GM12801 (cell line): ENCODE results near the gene RIMBP2.

Experiments
- TF ChIP-seq, protein P1 (sequence below): IDR thresholded peaks from one replicate; pipeline ENCODE4 v1.5.1; 2011; ENCODE audit warnings: control low read depth; ENCODE audit not compliant: insufficient read length; ENCODE audit errors: extremely low read depth

Gene RIMBP2

DNA sequence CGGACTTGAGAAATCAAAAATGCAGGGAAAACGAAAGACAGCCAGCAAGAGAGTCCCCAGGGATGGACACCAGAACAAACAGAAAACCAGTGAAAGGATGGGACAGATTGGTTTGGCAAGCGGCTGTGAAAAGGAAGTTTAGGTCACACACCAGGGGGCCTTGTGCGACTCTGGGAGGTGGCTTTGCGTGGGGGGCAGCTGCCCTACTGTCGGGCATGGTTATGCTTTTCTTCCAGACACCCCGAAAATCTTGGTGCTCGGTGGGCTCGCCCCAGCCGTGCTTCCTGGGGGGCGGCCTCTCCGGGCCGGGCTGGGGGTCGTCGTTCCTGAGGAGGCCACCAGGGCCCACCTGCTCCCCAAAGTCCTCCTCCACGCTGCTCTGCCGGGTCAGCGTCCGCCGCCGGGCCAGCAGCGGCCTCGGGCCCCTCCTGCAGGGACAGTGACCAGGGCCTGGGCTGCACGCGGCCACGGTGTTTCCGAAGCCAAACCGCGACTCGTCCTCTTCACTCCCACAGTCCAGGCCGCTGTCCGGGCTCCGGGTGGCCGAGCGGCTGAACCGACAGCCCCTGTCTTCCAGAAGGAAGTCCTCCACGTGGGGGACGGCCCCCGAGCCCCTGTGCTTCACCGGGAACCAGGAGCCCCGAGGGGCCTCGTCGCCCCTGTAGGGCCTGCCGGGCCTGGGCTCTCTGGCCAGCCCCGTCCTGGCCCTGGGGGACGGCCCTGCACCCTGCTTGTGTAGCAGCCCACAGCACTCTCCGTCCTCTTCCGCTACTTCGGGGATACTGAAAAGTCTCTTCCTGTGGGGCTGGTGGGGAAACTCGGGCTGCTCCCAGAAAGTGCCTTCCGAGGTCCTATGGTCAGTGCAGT, 291.9 kb downstream of the RIMBP2 start:
- TF ChIP-seq, protein P1, sequence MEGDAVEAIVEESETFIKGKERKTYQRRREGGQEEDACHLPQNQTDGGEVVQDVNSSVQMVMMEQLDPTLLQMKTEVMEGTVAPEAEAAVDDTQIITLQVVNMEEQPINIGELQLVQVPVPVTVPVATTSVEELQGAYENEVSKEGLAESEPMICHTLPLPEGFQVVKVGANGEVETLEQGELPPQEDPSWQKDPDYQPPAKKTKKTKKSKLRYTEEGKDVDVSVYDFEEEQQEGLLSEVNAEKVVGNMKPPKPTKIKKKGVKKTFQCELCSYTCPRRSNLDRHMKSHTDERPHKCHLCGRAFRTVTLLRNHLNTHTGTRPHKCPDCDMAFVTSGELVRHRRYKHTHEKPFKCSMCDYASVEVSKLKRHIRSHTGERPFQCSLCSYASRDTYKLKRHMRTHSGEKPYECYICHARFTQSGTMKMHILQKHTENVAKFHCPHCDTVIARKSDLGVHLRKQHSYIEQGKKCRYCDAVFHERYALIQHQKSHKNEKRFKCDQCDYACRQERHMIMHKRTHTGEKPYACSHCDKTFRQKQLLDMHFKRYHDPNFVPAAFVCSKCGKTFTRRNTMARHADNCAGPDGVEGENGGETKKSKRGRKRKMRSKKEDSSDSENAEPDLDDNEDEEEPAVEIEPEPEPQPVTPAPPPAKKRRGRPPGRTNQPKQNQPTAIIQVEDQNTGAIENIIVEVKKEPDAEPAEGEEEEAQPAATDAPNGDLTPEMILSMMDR: no peak

GRCh38 chr12:130423136-130423535, 293.0 kb downstream of the RIMBP2 start:
- TF ChIP-seq, protein P1: no peak

DNA sequence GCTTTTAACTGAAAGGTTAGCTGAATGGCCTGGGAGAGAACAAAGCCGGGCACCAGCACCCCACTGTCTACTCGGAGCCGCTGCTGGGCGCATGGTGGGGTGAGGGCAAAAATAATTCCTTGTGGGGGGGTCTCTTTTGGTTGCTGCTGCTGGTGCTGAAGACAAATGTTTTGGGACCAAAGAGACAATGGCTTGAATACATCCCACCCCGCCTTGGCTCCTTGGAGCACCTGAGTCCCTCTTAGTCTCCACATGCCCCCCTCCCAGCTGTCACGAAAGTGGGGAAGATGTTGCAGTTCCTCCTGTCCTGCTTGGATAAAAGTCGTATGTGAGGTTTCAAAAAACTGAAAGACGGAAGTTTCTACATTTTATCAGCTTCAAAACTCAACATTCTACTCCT, 293.4 kb downstream of the RIMBP2 start:
- TF ChIP-seq, protein P1: no peak

DNA sequence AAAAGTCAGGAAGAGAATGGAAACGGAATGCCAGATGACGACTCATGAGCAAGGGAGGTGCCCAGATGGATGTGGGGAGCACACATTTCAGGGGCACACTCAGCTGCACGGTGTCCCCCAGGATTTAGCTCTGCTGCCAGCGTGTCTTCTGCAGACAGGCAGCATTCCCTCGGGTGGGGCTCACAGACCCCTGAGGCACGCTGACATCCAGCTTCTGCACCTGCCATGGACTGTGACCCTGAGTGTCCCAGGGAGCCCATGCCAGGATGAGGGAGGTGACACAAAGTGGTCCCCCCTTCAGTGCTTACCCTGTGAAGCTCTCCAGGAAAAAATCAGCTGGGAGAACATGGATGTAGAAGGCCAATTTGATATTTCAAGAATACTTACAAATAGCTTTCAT, 294.2 kb downstream of the RIMBP2 start:
- TF ChIP-seq, protein P1: no peak

DNA sequence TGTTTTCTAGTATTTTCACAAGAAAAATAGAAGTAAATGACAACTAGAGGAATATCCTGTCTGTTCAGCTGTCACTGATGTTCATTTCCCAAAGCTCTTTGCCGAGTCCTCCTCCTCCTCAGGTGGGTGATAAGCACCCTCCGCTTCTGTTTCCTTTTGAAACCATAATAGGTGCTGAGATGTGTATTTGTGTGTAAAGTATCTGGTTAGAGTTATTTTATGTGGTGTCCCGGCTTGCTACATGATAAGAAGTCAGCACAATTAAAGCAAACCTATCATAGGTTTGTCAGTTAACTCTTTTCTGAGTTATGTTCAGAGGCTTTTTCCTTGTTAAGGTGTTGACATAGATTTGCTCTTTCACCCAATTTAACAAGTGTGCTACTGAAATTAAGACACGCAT, 296.0 kb downstream of the RIMBP2 start:
- TF ChIP-seq, protein P1: no peak

- TF ChIP-seq, protein P1: no peak
Measured at GRCh38 chr12:130419116-130419515, 297.0 kb downstream of the RIMBP2 start.

DNA sequence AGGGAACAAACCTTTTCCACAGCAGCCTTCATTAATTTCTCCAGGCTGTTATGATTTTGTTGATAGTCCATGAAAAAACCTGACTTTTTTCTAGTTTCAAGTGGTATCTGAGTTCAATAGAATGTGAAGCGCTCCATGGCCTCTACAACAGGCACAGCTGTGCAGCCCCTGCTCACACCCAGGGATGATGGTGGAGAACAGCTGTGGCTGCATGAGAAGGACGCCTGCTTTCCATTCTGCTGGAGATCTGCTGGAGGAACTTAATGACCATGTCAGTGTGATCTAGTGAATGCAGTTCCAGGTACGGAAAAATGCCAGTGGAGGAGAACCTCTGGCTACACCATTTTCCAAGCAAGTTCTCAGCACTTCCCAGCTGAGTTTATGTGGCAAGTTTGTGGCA, 297.8 kb downstream of the RIMBP2 start:
- TF ChIP-seq, protein P1: no peak
